Epithelial cell of proximal tubule (primary cell): ENCODE results near the gene PDE2A. TPM values are rescaled to one million over a fixed set of nuclear protein-coding genes. Genes with fewer than 3 reads are reported as not detected.

Experiments
- DNase-seq: peaks from one replicate; pipeline ENCODE4 v3.0.0-alpha.2; 2011; ENCODE audit warnings: low read depth
- H3K4me3 ChIP-seq: 2 replicates; pipeline ENCODE4 v1.5.1; 2011; ENCODE audit warnings: low read depth, mild to moderate bottlenecking, low read length
- CTCF ChIP-seq: conservative IDR thresholded peaks from 2 replicates; pipeline ENCODE4 v1.5.1; 2012; ENCODE audit warnings: low read depth, mild to moderate bottlenecking, low read length
- total RNA-seq: library from RNA; depleted of rRNA; stranded (reverse); fragments of >200 nt; gene quantifications from 2 replicates; pipeline ENCODE4 v1.2.3, GENCODE V29; 2015

The PDE2A gene
- total RNA-seq = 0.36 and 0.69 TPM in 2 replicates

DNA sequence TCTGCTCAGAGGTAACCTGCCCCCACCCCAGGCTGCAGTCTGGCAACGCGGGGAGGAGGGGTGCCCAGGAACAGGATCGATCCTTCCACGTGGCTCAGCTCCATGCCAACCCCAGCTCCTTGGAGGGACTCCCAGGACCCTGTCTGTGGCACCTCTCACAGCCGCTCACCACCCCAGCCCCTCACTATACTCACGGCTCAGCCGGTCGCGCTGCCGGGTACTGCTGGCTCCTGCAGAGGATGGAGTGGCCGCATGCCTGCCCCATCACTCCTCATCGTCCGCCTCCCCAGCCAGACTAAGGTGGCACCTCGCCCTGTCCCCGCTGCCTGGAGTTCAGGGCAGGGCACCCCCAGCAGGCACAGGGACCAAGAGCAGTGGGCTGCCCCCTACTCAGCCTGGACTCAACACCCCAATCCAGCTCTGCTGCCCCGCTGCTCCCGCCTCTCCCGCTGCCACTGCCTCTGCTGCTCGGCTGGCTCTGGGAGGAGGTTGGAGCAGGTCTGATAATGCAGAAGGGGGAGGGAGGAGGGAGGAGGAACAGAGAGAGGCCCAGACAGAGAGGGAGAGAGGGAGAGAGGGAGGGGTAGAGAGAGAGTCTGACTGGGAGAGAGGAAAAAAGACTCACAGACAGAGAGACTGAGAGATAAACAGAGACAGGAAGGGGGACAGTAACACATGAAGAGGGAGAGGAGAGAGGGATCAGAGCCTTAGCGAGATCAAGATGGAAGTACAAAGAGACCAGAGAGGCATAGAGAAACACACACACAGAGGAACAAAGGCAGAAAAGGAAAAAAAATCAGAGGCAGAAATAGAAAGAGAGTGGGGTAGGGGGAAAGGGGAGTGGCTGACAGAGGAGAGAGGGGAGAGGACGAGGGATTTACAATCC lies at the start of gene PDE2A:
PDE2A (minus strand) TSS at position 480 of the 886 bp plus-strand sequence; CDS start at position 265, 215 bp downstream.
- no peak for TF ChIP-seq CTCF
- H3K4me3 ChIP-seq = no peak within 1 kb of the TSS
- DNase-seq = no peak

GRCh38 chr11:72723508-72723907 lies 49.3 kb upstream of the PDE2A start:
- TF ChIP-seq CTCF = no peak
- peak; percentile 40 for DNase-seq
- no peak overlapping the region for H3K4me3 ChIP-seq

- no peak for TF ChIP-seq CTCF
- peak; percentile 49 for DNase-seq
- H3K4me3 ChIP-seq = peak overlapping the region; percentile 71
These were observed 48.0 kb upstream of the PDE2A start for GRCh38 chr11:72722050-72722748.

- no peak for TF ChIP-seq CTCF
- DNase-seq = no peak
- H3K4me3 ChIP-seq = peak overlapping the region; percentile 71
These were observed 47.4 kb upstream of the PDE2A start for GRCh38 chr11:72721689-72722049.

DNA sequence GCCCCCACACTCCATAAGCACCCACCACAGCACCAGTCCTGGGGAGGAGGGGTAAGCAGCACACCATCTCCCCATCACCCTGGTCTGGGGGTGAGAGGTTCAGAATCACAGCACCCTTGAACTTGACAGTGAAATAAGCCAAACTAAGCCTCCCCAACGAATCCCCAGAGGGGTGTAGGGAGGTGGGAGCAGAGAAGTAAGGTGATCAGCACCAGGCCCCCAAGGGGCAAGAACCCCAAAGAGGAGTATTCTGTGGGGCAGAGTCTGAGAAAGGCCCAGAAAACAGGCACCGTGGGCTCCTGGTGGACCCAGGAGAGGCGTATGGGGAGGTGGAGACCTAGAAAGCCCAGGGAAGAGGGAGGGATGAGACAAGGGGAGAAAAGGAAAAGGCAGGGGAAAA lies 47.1 kb upstream of the PDE2A start:
- H3K4me3 ChIP-seq = peak overlapping the region; percentile 71
- TF ChIP-seq CTCF = no peak
- no peak for DNase-seq

DNA sequence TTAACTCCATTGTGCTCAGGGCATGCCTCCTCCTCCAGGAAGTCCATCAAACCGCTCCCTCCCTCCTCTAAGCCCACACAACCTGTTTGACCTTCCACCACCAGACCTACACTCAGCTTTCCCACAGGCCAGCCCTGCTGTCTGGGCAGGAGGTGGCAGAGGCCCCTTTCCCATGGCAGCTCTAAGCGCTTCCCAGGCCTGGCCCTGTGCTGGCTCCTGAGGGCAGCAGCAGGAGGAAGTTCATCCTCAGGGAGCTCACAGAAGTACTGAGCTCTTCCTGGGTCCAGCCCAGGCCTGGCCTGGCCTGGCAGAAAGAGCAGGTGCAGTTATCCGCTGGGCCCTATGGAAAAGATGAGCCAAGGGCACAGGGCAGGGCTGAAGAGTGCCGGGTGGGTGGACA lies 46.6 kb upstream of the PDE2A start:
- no peak for DNase-seq
- TF ChIP-seq CTCF = no peak
- H3K4me3 ChIP-seq = peak overlapping the region; percentile 71
